ENCODE results near the gene RMC1.
"Not testable (repeated sequence)": the region's sequence is repeated elsewhere in the genome, so short reads cannot be mapped to it uniquely, and the experiment has no call there.

Gene RMC1

DNA sequence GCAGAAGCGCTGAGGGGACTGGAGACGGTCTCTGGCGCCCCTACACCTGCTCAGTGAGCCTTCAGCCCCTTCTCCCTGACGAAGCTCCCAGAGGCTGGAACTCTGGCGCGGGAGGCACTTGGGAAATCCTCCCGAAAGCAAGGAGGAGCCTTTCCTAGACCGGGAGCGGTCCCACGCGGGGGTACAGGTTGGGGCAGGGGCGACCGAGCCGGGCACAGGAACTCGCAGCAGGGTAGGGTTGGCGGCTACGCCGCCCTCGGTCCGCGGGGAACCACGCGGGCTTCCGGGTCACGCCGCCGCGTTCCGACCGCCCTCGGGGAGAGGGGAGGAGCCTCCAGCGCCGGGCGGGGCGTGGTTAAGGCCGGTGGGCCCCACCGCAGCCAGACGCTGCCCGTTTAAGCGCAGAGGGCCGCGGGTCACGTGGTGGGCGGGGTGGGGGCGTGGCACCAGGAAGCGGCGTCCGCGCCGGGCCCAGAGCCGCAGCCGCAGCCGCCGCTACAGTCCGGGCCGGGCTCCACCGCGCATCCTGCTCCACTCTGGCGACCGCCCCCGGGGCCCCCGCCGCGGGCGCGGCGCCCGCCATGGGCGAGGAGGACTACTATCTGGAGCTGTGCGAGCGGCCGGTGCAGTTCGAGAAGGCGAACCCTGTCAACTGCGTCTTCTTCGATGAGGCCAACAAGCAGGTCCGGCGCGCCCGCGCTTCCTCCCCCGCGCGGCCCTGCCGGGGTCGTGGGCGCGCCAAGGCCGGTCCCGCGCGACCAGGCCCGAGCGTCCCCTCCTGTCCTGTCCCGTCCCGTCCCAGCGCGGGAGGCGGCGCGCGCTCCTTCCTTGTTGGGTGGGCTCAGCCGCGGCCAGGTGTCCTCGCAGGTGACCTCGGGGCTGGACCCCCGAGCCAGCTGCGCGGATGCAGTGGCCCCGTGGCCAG, at the start of gene RMC1:
RMC1 (plus strand) TSS at position 474 of the 925 bp plus-strand sequence; CDS start at position 582, 108 bp downstream.
- peak; percentile 76 to 93 for DNase-seq

DNA sequence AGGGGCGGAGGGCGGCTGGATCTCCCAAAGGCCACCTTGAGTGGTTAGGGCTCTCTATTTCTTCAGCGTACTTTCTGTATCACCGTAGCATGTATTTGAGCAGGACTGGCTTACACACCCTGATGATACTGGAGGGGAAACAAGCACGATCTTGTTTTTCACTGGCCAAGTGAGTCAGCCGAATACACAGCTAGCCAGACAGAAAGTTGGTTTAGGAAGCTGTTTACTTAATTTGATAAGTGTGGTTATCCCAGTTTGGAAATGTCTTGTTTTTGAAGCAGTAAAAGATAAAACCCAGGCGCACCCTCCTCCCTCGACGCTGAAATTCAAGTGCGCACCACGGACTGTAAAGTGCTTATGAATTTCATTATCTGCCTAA, 49.6 kb upstream of the RMC1 start:
- DNase-seq: peak in 1 of 2 experiments; percentile 35

DNA sequence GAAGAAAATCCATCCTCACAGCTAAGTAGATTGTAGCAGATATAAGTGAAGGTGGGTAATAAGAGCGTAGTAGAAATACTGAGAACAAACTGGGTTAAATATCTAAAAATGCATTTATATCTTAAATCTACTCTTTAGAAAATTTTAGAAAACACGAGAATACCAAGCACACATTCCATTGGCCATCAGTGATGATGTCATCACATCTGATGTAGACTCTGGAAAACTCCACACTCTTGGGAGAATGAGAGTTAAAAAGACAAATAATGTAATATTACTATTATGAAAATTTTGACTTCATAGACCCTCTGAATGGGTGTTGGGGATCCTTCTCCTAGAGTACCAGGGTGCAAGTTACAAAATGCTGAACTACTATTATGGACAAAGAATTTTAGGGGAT, 46.5 kb upstream of the RMC1 start:
- no peak for DNase-seq

DNA sequence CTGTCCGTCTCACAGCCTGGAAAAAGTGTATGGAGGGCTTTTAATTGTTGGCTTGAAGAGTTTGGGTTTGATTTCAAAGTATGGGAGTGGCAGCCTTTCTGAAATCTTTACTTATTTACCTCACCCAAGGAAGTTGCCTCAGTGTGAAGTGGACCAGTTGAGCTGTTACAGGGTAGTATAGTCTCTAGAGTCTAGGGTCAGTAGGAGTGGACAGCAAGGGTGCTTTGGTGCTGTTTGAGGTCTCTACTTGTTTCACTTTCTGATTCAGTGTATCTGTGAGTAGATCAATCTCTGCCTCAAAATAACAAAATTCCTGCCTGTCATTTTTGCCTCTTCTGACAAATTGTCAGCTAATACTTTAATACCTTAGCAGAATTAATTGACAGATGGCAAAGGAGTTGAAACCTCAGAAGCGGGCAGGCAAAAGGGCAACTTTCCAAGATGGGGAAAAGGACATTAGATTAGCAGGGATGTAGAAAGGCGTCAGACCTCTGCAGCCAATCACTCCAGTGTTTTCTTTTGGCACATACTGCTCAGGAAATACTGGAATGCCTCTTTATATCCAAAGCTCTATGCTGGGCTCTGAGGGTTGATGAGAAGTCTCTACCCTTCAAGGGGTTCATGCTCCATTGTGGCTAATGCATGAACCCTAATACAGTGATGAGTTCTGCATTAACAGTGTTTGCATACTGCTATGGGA, 44.3 kb upstream of the RMC1 start:
- no peak for DNase-seq

DNA sequence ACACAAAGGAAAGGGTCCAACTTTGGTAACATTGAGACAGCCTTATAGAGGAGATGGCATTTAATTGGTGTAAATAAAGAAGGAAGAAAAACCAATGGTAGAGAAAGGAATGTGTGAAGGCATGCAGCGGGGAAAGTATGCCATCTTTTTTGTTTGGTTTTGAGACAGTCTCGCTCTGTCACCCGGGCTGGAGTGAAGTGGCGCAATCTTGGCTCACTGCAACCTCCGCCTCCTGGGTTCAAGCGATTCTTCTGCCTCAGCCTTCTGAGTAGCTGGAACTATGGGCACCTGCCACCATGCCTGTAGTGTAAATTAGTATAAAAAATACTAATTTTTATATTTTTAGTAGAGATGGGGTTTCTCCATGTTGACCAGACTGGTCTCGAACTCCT, 43.8 kb upstream of the RMC1 start:
- DNase-seq: no peak

DNA sequence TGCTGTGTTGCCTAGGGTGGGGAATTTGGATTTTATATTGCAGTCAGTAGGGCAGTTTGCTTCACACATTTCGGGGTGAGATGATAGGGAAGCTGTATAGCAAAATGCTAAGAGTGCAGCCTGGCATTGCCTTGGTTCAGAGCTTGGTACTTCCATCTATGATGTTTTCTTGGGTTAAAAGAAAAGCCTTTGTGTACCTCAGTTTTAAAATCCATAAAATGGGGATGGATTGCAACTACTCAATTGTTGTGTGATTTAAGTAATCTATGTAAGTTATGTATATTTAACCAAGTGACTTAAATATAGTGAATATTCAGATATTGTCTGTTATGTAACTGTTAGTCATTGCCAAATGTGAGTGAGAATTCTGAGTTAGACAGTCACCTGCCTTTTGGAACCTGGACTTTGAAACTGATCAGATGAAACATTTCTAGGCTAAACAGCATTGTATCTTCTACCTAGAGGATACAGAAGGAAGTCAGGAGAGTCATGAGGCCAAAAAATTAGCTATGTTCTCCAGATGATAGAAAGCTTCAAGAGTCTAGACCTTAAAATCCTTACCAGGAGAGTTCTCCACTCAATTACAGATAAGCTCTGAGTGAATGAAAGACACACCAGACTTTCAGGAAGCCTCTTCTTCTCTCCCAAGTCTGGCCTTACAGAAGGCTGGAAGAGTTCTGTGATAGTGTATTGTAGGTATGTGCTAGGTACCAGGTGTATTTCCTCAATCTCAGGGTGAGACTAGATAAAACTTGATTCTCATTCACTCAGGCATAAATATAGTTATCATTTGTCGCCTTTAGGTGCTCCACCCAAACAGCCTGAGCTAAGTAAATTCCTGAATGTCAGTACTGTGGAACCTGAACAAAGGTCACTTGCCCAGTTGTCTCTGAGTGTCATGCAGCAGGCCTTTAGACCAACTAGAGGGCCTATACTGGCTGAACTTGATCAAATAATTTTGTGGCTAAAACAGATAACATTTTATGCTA, 42.7 kb upstream of the RMC1 start:
- no peak for DNase-seq

DNA sequence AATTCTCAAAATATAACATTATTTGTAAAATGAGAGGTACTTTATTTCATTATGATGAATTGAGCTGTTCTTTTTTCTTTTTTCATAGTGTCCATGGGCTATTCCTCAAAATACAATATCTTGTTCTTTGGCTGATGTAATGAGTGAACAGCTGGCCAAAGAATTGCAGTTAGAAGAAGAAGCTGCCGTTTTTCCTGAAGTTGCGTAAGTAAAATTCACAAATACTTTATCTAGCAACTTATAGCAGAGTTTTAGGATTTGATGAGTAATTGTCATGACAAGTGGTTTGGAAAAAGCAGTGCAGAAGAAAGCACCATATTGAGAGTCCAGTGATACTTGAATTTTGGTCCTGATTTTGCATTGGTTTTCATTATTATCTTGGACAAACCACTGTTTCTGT, 40.4 kb upstream of the RMC1 start:
- DNase-seq: no peak

DNA sequence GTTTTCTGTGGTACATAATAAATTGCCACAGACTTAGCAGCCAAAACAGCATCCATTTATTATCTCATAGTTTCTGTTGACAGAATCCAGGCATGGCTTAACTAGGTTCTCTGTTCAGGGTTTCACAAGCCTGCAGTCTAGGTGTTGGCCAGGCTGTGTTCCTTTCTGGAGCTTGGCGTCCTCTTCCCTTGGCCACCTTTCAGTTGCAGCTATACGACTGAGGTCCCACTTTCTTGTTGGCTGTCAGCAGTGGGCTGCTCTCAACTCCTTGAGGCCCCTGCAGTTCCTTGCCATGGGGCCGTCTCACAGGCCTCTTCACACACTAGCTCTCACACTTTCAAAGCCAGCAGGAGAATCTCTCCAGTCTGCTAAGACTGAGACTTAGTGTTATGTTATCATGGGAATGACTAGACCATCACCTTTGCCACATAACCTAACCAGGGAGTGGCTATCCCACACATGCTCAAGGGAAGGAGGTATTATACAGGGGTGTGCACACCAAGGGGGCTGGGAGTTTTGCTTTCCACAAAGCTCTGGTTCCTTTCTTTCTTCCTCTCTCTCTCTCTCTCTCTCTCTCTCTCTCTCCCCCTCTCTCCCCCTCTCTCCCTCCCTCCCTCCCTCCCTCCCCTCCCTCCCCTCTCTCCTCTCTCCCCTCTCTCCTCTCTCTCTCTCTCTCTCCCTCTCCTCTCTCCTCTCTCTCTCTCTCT, 34.4 kb upstream of the RMC1 start:
- DNase-seq: no peak

DNA sequence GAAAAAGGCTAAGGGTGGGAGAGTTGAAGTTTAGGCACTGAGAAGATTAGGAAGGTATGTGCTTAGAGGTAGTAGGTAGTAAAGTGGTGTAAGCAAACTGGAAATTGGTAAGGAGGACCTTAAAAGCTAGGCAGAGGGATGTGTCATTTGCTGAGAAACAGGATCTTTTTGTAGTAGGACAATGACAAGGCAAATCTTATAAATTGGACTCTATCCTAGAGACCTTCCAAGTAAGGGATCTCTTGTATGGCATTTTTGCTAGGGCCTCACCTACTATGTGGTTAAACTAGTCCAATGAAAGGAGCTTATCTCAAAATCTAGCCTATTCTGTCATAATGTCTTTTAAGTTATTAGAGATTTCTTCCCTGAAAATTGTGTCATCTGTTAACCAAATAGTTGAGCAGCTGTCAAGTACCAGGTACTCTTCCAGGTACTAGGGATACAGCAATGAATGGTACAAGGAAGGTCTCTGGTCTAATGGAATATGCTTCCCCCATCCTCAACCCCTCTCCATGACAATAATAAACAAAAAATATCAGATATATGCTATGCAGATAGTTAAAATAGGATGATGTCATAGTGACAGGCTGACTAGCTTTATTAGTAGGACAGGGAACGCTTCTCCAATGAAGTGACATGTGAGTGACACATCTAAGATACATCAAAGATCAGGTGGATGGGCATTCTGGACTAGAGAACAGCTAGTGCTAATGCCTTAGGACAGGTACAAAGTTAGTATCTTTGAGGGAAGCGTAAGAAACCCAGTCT, 32.5 kb upstream of the RMC1 start:
- DNase-seq: no peak

DNA sequence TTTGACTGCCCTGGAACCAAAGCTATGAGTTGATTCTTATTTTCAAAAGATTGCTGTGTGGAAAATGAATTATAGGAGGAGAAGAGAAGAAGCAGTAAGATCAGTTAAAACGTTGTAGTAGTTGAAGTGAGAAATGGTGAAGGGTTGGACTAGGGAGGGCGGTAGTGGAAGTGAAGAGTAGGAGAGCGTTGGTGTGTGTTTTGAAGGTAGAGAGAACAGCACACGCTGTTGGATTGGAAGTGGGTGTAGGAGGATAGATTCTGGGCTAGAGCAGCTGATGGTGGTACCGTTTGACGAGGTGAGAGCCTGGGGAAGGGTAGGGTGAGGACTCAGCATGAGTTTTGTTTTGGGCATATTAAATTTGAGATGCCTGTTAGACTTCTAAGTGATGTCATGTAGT, 31.8 kb upstream of the RMC1 start:
- DNase-seq: no peak

DNA sequence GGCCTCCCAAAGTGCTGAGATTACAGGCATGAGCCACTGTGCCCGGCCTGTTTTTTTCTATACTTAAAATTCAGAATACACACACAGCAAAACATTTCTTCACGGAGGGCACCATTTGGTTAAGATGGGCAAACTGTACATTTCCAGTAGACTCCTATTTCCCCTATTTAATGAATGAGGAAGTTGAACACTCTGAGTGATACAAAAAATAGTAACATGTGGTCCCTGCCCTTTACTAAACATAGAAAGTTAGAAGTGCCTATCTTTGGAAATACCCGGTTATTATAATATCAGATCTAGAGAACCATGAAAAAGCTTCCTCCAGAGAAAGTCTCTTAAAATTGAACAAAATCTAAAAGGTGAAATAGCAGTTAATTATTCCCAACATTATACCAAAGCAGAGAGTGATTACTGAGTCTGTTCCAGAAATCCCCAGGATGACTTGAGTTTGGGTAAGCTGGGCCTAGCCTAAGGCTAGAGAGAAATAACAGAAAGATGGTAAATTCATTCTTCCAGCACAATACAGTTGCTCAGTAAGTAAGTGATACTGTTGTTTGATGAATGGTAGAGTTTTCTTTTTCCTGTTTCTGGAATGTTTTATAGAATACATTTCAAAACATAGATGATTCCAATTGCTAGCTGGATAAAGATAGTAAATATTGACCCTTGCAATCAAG, 23.3 kb upstream of the RMC1 start:
- no peak for DNase-seq

DNA sequence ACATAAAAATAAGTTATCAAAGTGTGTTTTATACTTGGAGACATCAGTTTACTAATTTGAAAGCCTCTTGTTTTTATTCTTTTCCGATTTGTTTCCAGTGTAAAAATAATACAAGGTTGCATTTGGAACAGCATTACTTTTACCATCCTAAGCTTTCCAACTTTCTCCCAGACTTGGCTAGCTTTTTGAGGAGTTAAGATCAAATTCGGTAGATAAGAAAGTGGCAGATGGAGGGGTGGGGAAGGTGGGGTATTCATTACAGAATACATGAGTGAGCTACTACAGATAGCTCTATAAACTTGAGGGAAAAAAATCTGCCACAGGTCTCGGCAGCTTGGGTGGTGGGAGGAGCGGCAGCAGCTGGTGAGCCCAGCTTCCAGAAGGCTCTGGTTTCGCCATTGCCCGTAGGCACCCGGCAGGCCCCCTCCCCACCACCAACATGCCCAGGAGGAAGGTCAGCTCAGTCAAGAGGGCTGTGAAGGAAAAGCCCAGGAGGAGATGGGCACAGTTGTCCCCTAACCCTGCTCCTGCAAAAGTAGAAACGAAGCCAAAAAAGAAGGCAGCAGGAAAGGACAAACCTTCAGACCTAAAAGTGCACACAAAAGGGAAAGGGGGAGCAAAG, 18.6 kb upstream of the RMC1 start:
- no peak for DNase-seq

DNA sequence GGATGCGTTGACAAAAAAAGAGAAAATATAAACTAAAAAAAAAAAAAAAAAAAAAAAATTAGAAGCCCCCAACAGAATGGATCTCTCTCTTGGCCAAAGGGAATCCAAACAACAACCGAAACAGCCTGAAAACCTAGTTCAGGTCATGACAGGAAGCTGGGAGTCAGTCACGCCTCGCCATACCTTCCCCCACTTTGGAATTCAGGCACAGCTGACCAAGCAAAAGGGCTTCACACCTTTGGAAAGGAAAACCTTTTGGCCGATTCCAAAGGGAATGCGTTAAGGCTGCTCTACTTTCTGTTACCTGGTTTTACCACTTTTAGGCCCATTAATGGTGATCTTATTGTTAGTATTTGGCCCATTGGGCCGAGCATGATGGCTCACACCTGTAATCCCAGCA, 17.9 kb upstream of the RMC1 start:
- DNase-seq: no peak

DNA sequence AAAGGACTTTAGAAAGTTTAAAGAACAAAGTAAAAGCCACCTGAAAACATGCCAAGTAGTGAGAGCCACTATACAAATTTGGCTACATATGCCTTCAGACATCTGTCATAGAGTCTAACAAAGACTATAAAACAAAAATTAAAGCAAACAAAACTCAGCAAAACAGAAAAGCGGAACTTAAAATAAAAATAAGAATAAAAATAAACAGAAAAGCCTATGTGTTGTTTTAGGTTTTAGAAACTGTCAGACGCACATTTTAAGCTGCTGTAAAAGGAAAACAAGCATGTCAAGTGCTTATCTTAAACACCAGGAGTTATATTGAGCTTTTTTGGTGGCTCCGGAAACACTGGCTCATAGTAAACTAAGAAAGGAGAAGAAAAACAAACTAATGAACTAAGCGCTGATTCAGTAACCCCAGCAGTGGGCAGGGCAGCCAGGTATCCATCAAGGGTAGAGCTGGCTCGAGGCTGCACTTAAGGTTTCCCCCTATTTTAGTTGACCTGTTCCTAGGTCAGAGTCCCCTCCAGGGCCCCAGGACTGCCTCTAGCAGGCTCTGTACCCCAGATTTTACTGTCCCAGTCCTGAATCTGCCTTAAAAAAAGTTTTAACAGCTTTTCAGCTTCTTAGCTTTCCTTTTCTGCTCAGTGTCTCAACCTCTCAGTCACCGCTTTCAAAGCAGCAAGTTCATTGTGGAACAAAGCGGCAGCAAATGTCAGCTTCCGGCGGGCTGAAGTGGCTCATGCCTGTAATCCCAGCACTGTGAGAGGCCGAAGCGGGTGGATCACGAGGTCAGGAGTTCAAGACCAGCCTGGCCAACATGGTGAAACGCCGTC, 15.4 kb upstream of the RMC1 start:
- no peak for DNase-seq

DNA sequence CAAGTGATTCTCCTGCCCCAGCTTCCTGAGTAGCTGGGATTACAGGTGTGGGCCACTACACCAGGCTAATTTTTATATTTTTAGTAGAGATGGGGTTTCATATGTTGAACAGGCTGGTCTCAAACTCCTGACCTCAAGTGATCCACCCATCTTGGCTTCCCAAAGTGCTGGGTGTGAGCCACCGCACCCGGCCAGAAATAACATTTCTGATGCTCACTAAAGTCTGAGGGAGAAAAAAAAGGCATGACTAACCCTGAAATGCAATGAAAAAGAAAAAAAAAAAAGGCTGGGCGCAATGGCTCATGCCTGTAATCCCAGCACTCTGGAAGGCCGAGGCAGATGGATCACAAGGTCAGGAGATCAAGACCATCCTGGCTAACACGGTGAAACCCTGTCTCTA, 13.7 kb upstream of the RMC1 start:
- DNase-seq: not testable (repeated sequence)

DNA sequence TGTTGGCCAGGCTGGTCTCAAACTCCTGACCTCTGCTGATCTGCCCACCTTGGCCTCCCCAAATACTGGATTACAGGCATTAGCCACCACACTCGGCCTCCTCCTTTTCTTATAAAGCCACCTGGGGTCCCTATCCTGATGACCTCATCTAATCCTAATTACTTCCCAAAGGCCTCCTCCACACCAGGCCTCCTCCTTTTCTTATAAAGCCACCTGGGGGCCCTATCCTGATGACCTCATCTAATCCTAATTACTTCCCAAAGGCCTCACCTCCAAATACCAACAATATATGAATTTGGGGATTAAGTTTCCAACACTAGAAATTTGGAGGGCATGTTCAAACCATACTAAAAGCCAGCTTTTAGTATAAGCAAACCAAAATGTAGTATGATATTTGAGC, 9.7 kb upstream of the RMC1 start:
- DNase-seq: no peak

DNA sequence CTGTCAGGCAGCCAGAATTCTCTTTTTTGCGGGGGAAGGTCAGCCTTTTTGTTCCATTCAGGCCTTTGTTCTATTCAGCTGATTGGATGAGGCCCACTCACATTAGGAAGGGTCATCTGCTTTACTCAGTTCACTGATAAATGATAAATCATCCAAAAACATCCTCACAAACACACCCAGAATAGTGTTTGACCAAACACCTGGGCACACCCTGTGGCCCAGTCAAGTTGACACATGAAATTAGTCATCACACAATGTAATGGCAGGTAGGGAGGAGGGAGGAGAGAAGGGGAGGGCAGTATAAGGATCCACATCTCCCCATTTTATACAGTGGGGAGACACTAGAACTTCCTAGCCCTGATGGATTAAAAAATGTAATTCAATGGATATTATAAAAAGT, 8.3 kb upstream of the RMC1 start:
- no peak for DNase-seq

DNA sequence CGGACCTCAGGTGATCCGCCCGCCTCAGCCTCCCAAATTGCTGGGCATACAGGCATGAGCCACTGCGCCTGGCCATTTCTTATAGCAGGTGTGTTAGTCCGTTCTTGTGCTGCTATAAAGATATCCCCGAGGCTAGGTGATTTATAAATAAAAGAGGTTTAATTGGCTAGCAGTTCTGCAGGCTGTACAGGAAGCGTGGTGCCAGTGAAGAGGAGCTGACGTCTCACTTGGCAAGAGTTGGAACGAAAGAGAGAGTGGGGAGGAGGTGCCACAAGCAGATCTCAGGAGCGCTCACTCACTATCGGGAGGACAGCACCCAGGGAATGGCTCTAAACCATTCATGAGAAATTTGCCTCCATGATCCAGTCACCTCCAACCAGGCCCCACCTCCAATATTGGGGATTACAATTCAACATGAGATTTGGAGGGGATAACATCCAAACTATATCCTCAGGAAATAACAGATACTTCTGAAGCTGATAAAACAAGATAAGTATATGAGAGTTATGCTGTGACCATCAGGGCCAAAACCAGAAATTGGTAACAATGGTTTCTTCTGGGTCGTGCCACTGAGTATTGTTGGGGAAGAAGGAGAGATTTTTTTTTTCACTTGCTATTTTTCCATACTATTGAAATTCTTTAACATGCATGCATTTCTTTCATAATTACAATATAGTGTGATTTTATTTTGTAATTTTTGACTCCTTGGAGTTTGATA, 7.4 kb upstream of the RMC1 start:
- no peak for DNase-seq

DNA sequence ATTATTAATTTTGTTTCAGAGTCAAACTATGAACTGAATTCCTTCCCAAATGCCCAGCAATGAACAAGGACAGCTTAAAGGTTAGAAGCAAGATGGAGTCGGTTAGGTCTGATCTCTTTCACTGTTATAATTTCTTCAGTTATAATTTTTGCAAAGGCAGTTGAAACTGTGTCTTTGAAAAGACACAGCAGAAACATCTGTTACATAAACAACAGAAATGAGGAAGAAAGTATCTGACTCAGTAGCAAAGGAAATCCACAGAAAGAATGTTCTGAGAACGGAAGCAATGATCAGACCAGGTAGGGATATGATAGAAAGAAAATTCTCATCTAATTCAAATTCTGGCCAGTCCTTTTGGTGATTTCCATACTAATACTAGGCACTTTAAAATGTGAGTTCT, 5.2 kb upstream of the RMC1 start:
- DNase-seq: no peak

All from NCI-H526 (cell line).